T-helper 2 cell treated with Interferon-gamma antibody and Interleukin-4, amounts not matched to agents 100 ng/mL and 5 ng/mL, for 36 hours (primary cell): ENCODE results near the gene RAP1GAP2. TPM values are rescaled to one million over a fixed set of nuclear protein-coding genes. Genes with fewer than 3 reads are reported as not detected.

Source experiments
- intact Hi-C: fragments of 100-400 bp; cut with micrococcal nuclease; formaldehyde crosslinking; loops from one replicate; pipeline ENCODE4 v1.15.1; 2023
- total RNA-seq: library from RNA; stranded (reverse); gene quantifications from 2 replicates; pipeline ENCODE4 v1.2.3, GENCODE V29; 2022

Gene RAP1GAP2
- total RNA-seq, 1 donor from 2014 or later: 48.5 TPM

DNA sequence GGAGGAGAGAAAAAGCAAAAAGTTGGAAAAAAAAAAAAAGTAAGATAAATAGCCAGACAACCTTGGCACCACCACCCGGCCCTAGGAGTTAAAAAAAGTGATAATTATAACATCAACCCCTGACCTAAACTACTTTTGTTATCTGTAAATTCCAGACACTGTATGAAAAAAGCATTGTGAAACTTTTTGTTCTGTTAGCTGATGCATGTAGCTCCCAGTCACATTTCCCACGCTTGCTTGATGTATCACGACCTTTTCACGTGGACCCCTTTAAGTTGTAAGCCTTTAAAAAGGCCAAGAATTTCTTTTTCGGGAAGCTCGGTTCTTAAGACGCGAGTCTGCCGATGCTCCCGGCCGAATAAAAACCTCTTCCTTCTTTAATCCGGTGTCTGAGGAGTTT, 10.9 kb upstream of the RAP1GAP2 start:
- intact Hi-C loops: loop anchor here (5.0 kb wide), 2 partner anchors 42 to 147 kb away; no protein-coding TSS in a partner anchor

DNA sequence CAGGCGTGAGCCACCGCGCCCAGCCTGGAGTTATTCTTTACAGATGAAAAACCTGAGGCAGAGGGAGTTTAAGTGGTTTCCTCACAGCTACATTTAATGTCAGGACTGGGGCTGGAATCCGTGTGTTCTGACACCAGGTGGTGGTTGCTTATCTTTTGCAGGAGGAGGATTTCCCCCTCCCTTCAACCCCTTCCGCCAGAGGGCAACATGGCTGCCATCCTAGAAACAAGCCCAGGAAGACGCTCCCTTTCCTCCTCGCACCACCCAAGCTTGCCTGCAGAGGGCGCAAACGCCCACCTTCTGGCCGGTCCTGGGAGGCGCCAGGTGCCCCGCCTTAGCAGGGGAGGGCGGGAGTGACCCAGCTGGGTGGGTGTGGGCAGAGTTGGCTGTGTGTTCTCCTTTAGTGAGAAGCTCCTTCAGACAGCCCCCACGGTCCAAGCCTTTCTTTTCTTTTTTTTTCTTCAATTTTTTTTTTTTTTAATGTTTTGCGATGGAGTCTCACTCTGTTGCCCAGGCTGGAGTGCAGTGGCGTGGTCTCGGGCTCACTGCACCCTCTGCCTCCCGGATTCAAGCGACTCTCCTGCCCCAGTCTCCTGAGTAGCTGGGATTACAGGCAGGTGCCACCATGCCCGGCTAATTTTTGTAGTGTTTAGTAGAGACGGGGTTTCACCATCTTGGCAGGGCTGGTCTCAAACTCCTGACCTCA, 9.9 kb upstream of the RAP1GAP2 start:
- intact Hi-C loops: loop anchor here (1.0 to 5.0 kb wide), 3 partner anchors 28 to 146 kb away; no protein-coding TSS in a partner anchor

DNA sequence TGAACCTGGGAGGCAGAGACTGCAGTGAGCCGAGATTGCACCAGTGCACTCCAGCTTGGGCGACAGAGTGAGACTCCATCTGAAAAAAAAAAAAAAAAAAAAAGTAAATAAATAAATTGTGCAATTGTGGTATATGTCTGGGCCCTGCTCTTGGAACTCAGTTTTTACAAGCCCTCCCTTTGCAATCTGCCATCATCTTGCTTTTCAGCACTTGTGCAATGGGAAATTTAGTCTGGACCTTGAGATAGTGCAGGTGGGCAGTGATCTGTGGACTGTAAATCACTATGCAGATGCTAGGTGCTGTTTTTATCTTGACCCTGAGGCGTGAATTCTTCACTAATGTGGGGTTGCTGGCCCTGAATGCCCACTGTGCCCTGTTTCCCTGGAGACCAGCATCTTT, 6.5 kb upstream of the RAP1GAP2 start:
- intact Hi-C loops: loop anchor here (5.0 kb wide), 2 partner anchors 38 to 143 kb away; no protein-coding TSS in a partner anchor

GRCh38 chr17:2792366-2793169, 3.7 kb upstream of the RAP1GAP2 start:
- intact Hi-C loops: no loop called here

- intact Hi-C loops: no loop called here
Observed at GRCh38 chr17:2794111-2794803, 2.0 kb upstream of the RAP1GAP2 start.

GRCh38 chr17:2795441-2796163, 636 bp upstream of the RAP1GAP2 start:
- intact Hi-C loops: loop anchor here (1.0 kb wide), 1 partner anchor 19 kb away; no protein-coding TSS in a partner anchor

DNA sequence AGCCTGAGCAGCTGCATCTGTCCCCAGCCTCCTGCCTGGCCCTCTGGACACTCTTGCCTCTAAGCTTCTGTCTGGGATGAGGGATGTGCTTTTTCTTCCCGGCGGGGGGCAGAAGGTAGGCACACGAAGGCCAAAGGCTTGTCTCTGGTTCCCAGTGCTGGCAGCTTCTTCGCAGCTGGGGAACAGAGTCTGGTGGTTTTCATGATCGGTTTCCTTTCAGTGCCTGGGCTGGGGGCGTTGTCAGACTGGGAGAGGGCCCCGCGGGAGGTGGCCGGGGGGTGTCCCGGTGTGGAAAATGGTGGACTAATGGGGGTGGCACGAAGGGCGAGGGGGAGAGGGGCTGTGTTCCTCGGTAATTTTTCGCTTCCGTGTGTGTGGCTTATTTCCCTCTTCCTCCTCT, 988 bp downstream of the RAP1GAP2 start:
- intact Hi-C loops: no loop called here

- intact Hi-C loops: no loop called here
Observed at GRCh38 chr17:2797637-2798036, 1.4 kb downstream of the RAP1GAP2 start.

GRCh38 chr17:2798188-2798587, 1.9 kb downstream of the RAP1GAP2 start:
- intact Hi-C loops: no loop called here

- intact Hi-C loops: no loop called here
Observed at GRCh38 chr17:2798678-2799077, 2.4 kb downstream of the RAP1GAP2 start.

DNA sequence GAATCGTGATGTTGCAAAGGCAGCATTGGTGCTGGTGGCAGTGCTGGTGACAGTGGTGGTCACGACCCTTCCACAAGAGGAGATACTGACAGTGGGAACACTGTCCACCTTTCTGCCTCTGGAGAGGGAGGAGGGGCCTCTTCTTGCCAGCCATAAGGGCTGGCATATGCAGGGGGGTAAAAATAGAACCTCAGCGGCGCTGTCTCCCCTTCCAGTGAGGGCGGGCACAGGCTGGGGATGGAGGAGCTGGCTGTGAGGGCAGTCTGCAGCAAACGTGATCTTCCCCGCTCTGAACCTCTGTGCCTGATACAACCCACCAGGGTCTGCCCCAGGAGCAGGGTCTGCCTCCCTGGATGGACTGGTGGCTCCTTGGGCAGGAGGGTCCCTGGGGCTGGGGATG, 3.4 kb downstream of the RAP1GAP2 start:
- intact Hi-C loops: no loop called here

GRCh38 chr17:2800367-2800766, 4.1 kb downstream of the RAP1GAP2 start:
- intact Hi-C loops: no loop called here

GRCh38 chr17:2801841-2802240, 5.6 kb downstream of the RAP1GAP2 start:
- intact Hi-C loops: no loop called here

- intact Hi-C loops: no loop called here
Observed at GRCh38 chr17:2802574-2802973, 6.3 kb downstream of the RAP1GAP2 start.

- intact Hi-C loops: no loop called here
Observed at GRCh38 chr17:2803386-2803785, 7.1 kb downstream of the RAP1GAP2 start.

- intact Hi-C loops: no loop called here
Observed at GRCh38 chr17:2803971-2804370, 7.7 kb downstream of the RAP1GAP2 start.

GRCh38 chr17:2804912-2805311, 8.7 kb downstream of the RAP1GAP2 start:
- intact Hi-C loops: no loop called here

DNA sequence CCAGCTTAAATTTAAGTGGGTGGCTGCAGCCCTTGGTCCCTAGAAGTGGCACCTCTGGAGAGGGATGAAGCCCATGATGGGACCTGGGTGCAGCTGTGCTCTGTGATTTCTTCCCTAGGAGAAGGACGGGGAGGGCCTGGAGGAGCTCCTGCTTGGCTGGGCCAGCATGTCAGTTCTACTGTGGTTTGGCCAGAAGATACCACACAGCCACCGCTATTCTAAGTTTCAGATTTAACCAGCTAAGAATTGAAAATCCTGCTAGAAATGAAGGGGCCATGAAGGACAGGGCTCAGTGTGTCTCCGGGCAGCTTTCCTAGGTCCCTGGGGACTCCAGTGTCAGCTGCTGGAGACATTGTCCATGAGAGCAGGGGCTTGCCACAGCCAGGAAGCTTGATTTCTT, 9.7 kb downstream of the RAP1GAP2 start:
- intact Hi-C loops: no loop called here

- intact Hi-C loops: no loop called here
Observed at GRCh38 chr17:2808367-2809335, 12.4 kb downstream of the RAP1GAP2 start.

GRCh38 chr17:2809337-2809736, 13.1 kb downstream of the RAP1GAP2 start:
- intact Hi-C loops: no loop called here
